GM12892 (cell line): ENCODE results near the gene PHF10.
A peak's percentile ranks its signal among the peaks of the same experiment; 100 is the strongest.
"Not testable (repeated sequence)": the region's sequence is repeated elsewhere in the genome, so short reads cannot be mapped to it uniquely, and the experiment has no call there.

Experiments
- DNase-seq: peaks from one replicate; pipeline ENCODE4 v3.0.0; 2011; ENCODE audit not compliant: insufficient read length
- FAIRE-seq: peaks from 2 replicates; lab custom pipeline; 2011; peaks lifted over from hg19 to GRCh38; lab: Jason Lieb, UNC
- POLR2A ChIP-seq: IDR thresholded peaks from 2 replicates; pipeline ENCODE4 v1.6.1; 2011; ENCODE audit warnings: low read depth, low read length, control low read depth
- POLR2AphosphoS5 ChIP-seq: IDR thresholded peaks from 2 replicates; pipeline ENCODE4 v1.6.1; 2011; ENCODE audit warnings: low read depth, low read length, control low read depth
- TAF1 ChIP-seq: IDR thresholded peaks from 2 replicates; pipeline ENCODE4 v1.6.1; 2011; ENCODE audit warnings: low read depth, mild to moderate bottlenecking, control low read depth, low read length, borderline replicate concordance

The PHF10 gene

GRCh38 chr6:169719117-169719516 lies 5.2 kb downstream of the PHF10 start:
- no peak for FAIRE-seq
- DNase-seq: no peak
- TF ChIP-seq TAF1: no peak

- DNase-seq: no peak
- TF ChIP-seq POLR2A (no peak), TAF1 (no peak), POLR2AphosphoS5 (no peak)
- FAIRE-seq: no peak
These were observed 9.7 kb downstream of the PHF10 start for GRCh38 chr6:169714595-169714994.

- DNase-seq (no peak), FAIRE-seq (no peak)
- TF ChIP-seq TAF1: no peak
- TF ChIP-seq POLR2AphosphoS5: no peak
- TF ChIP-seq POLR2A: no peak
These were observed 10.1 kb downstream of the PHF10 start for GRCh38 chr6:169714178-169714577.

- DNase-seq: no peak
- no peak for TF ChIP-seq TAF1
- no peak for TF ChIP-seq POLR2AphosphoS5
- TF ChIP-seq POLR2A: no peak
- FAIRE-seq: no peak
These were observed 14.3 kb downstream of the PHF10 start for GRCh38 chr6:169710009-169710408.

- DNase-seq: no peak
- no peak for TF ChIP-seq POLR2A
- TF ChIP-seq POLR2AphosphoS5: no peak
- TF ChIP-seq TAF1: no peak
- no peak for FAIRE-seq
These were observed 15.0 kb downstream of the PHF10 start for GRCh38 chr6:169709293-169709692.

- no peak for DNase-seq
- no peak for TF ChIP-seq POLR2A
- TF ChIP-seq POLR2AphosphoS5: no peak
- no peak for TF ChIP-seq TAF1
- FAIRE-seq: peak; percentile 17
These were observed 16.5 kb downstream of the PHF10 start for GRCh38 chr6:169707772-169708171.

GRCh38 chr6:169702840-169703246 lies 21.5 kb downstream of the PHF10 start:
- DNase-seq: peak; percentile 22
- TF ChIP-seq POLR2AphosphoS5 (no peak), POLR2A (no peak; the same call in 1 of the 2 replicates), TAF1 (no peak)
- FAIRE-seq: no peak

GRCh38 chr6:169701954-169702839 lies 22.1 kb downstream of the PHF10 start, which contains the start of the genes C6orf120 and WDR27:
Gene C6orf120 (plus strand): TSS chr6:169702126. CDS start chr6:169702460, 334 bp downstream.
Gene WDR27 (minus strand): TSS chr6:169702029. CDS start chr6:169689005, 13,024 bp downstream.
- peak; percentile 90 for DNase-seq
- FAIRE-seq: peak; percentile 95
- peak; percentile 70; the same call in 1 of the 2 replicates for TF ChIP-seq TAF1
- TF ChIP-seq POLR2AphosphoS5: peak; percentile 85
- peak; percentile 93 for TF ChIP-seq POLR2A

GRCh38 chr6:169701311-169701953 lies 22.9 kb downstream of the PHF10 start:
- no peak for FAIRE-seq
- DNase-seq: no peak
- TF ChIP-seq POLR2AphosphoS5: no peak
- no peak for TF ChIP-seq TAF1
- no peak for TF ChIP-seq POLR2A

- no peak for DNase-seq
- no peak for TF ChIP-seq TAF1
- no peak for TF ChIP-seq POLR2AphosphoS5
- TF ChIP-seq POLR2A: no peak
- FAIRE-seq: no peak
These were observed 24.0 kb downstream of the PHF10 start for GRCh38 chr6:169700296-169700695.

GRCh38 chr6:169697115-169697514 lies 27.2 kb downstream of the PHF10 start:
- FAIRE-seq, DNase-seq: not testable (repeated sequence)

- FAIRE-seq (no peak), DNase-seq (no peak)
- no peak for TF ChIP-seq TAF1
- no peak for TF ChIP-seq POLR2A
- no peak for TF ChIP-seq POLR2AphosphoS5
These were observed 29.2 kb downstream of the PHF10 start for GRCh38 chr6:169695131-169695530.
